K562 (cell line): ENCODE data around the gene PYM1. TPM values are rescaled to one million over a fixed set of nuclear protein-coding genes. Genes with fewer than 3 reads are reported as not detected.

ENCODE experiments used
- ADNP ChIP-seq: fragments of 200-800 bp; sonication (Bioruptor generic); IDR thresholded peaks from 2 replicates; pipeline ENCODE4 v1.6.1; 2016; ENCODE audit warnings: missing genetic modification characterization, missing compliant biosample characterization
- ARHGAP35 ChIP-seq: fragments of 450-650 bp; IDR thresholded peaks from 2 replicates; pipeline ENCODE4 v1.6.1; 2018; ENCODE audit not compliant: partially characterized antibody
- JUND ChIP-seq, 2 experiments: IDR thresholded peaks; 2 replicates in 1 of 2; 3 replicates in 1 of 2; pipeline ENCODE4 v1.6.1; 2011; ENCODE audit warnings: borderline replicate concordance in 2 of 2, low read depth in 2 of 2, low read length in 2 of 2, improper control_type of control experiment in 1 of 2, missing biosample characterization in 1 of 2, missing genetic modification characterization in 1 of 2, missing genetic modification reagents in 1 of 2
- PHB ChIP-seq: fragments of 250-450 bp; sonication (Bioruptor Pico); IDR thresholded peaks from 2 replicates; pipeline ENCODE4 v1.5.0; 2021
- PTRF ChIP-seq: fragments of 450-650 bp; IDR thresholded peaks from 2 replicates; pipeline ENCODE4 v1.6.1; 2016; ENCODE audit warnings: mild to moderate bottlenecking, missing genetic modification characterization, missing compliant biosample characterization
- SAP30 ChIP-seq: fragments of 200-600 bp; sonication (generic); IDR thresholded peaks from 2 replicates; pipeline ENCODE4 v1.6.1; 2012; ENCODE audit warnings: borderline replicate concordance, low read depth, mild to moderate bottlenecking, moderate library complexity, low read length, control low read depth, inconsistent platforms; ENCODE audit not compliant: insufficient read depth, poor library complexity, severe bottlenecking
- SMARCC2 ChIP-seq: fragments of 450-650 bp; IDR thresholded peaks from 2 replicates; pipeline ENCODE4 v1.6.1; 2017; ENCODE audit warnings: antibody characterized with exemption, moderate library complexity, mild to moderate bottlenecking, low read depth
- SMARCE1 ChIP-seq: fragments of 450-650 bp; IDR thresholded peaks from 2 replicates; pipeline ENCODE4 v1.7.1; 2016; ENCODE audit warnings: mild to moderate bottlenecking
- ZNF644 ChIP-seq: fragments of 200-800 bp; sonication (Bioruptor generic); IDR thresholded peaks from 2 replicates; pipeline ENCODE4 v1.6.1; 2016; ENCODE audit warnings: low read depth, missing genetic modification characterization, missing compliant biosample characterization
- ZNF79 ChIP-seq: fragments of 250-450 bp; sonication (Bioruptor Pico); IDR thresholded peaks from 2 replicates; pipeline ENCODE4 v1.4.0; 2020; ENCODE audit warnings: low read depth, mild to moderate bottlenecking, moderate library complexity
- polyA plus RNA-seq, 8 experiments: library from polyadenylated mRNA; depleted of rRNA in 4 of 8; stranded (reverse) in 5 of 8; unstranded in 3 of 8; fragments of >200 nt; fragmentation: Nextera tagmentation in 2 of 8; fragmentation: Illumina TruSeq in 1 of 8; extraction: Ambion mirVana in 2 of 8; extraction: Trizol in 1 of 8; gene quantifications; 2 replicates each; pipeline versions ENCODE4 v1.2.1 to v1.2.3, GENCODE V29; 2011 to 2014; ENCODE audit warnings: inconsistent platforms in 1 of 8, missing spikeins in 1 of 8
- total RNA-seq, 7 experiments: library from RNA; depleted of rRNA in 6 of 7; stranded (reverse); fragments of >200 nt in 6 of 7; fragmentation: Illumina TruSeq in 2 of 7; extraction: Trizol in 2 of 7; gene quantifications; 2 replicates each; pipeline versions ENCODE4 v1.2.1 to v1.2.3, GENCODE V29; 2011 to 2021; ENCODE audit warnings: low replicate concordance in 1 of 7
- TF ChIP-seq, protein P1 (sequence below): fragments of 250-450 bp; sonication (Bioruptor Pico); IDR thresholded peaks from 2 replicates; pipeline ENCODE4 v1.8.0; 2022; ENCODE audit warnings: inconsistent platforms, mild to moderate bottlenecking, moderate library complexity, borderline replicate concordance
- TF ChIP-seq, protein P2 (sequence below): fragments of 250-450 bp; sonication (Bioruptor Pico); IDR thresholded peaks from 2 replicates; pipeline ENCODE4 v1.5.0; 2021
- TF ChIP-seq, protein P3 (sequence below): sonication (generic); formaldehyde crosslinking; IDR thresholded peaks from 2 replicates; pipeline ENCODE4 v1.8.1; 2023; ENCODE audit warnings: missing genetic modification reagents, mild to moderate bottlenecking, borderline replicate concordance
- TF ChIP-seq, protein P4 (sequence below), 3 experiments: fragments of 200-800 bp in 1 of 3; sonication (Bioruptor generic) in 1 of 3; sonication (generic) in 1 of 3; formaldehyde crosslinking in 1 of 3; IDR thresholded peaks; 2 replicates each; pipeline versions ENCODE4 v1.6.1 to v1.8.0; 2016 to 2022; ENCODE audit warnings: mild to moderate bottlenecking in 2 of 3, missing compliant biosample characterization in 2 of 3, missing genetic modification characterization in 2 of 3, missing genetic modification reagents in 1 of 3
- TF ChIP-seq, protein P5 (sequence below), 2 experiments: fragments of 450-650 bp in 1 of 2; sonication (generic) in 1 of 2; formaldehyde crosslinking in 1 of 2; IDR thresholded peaks in 1 of 2; conservative IDR thresholded peaks in 1 of 2; 2 replicates each; pipeline versions ENCODE4 v1.6.1 to v1.8.1; 2016 to 2023; ENCODE audit warnings: mild to moderate bottlenecking in 2 of 2, moderate library complexity in 2 of 2, inconsistent platforms in 1 of 2, missing genetic modification reagents in 1 of 2

Gene PYM1
- total and polyA plus RNA-seq, 9 of the 15 experiments (the other 6 are each of a cell fraction or from before 2014, with no cell fraction given), result 29.0 to 51.3 (median 34.1) TPM

DNA sequence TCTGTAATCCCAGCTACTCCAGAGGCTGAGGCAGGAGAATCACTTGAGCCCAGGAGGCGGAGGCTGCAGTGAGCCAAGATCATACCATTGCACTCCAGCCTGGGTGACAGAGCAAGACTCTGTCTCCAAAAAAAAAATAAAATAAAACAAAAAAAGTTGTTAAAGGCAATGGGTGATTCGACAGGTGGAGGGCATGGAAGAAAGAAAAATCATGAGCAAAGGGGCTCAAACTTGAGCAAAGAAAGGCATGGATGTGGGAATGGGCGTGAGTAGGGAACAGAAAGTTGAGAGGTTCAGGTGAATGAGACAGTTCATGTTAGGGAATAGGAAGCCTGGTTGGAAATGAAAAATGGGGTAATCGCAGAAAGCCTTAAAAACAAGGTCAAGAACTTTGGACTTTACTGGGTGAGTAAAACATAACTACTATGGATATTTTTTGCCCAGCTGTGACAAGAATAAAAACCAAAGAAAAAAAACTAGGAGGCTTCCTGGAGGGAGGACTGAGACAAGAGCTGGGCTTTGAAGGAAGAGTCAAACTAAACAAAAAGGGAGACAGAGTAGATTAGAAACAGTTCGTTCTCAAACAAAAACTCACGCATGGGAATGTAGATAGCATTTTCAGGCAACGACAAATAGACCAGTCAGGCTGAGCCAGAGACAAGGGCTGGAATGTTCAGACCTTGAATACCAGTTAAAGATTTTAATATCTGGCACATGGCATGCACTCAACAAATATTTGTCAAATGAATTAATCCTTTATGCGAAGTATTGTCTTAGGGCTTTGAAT lies 18.8 kb downstream of the PYM1 start (continued):
- TF ChIP-seq, protein P1, sequence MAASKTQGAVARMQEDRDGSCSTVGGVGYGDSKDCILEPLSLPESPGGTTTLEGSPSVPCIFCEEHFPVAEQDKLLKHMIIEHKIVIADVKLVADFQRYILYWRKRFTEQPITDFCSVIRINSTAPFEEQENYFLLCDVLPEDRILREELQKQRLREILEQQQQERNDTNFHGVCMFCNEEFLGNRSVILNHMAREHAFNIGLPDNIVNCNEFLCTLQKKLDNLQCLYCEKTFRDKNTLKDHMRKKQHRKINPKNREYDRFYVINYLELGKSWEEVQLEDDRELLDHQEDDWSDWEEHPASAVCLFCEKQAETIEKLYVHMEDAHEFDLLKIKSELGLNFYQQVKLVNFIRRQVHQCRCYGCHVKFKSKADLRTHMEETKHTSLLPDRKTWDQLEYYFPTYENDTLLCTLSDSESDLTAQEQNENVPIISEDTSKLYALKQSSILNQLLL, result no peak
- TF ChIP-seq PTRF (tag) (no peak), ADNP (no peak), JUND (IDR thresholded peaks at IDR 0.05; ENCODE audit: borderline replicate concordance, low read depth, low read length) (no peak), JUND (tag; IDR thresholded peaks at IDR 0.05; ENCODE audit: borderline replicate concordance, low read depth, low read length) (no peak), SAP30 (no peak), PHB (CRISPR knock-in tag) (no peak), ZNF79 (CRISPR knock-in tag) (no peak), ARHGAP35 (peak; percentile 30), SMARCE1 (no peak), ZNF644 (tag) (no peak), SMARCC2 (no peak)
- TF ChIP-seq, protein P2, sequence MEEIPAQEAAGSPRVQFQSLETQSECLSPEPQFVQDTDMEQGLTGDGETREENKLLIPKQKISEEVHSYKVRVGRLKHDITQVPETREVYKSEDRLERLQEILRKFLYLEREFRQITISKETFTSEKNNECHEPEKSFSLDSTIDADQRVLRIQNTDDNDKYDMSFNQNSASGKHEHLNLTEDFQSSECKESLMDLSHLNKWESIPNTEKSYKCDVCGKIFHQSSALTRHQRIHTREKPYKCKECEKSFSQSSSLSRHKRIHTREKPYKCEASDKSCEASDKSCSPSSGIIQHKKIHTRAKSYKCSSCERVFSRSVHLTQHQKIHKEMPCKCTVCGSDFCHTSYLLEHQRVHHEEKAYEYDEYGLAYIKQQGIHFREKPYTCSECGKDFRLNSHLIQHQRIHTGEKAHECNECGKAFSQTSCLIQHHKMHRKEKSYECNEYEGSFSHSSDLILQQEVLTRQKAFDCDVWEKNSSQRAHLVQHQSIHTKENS (CRISPR knock-in tag), result no peak
- TF ChIP-seq, protein P3, sequence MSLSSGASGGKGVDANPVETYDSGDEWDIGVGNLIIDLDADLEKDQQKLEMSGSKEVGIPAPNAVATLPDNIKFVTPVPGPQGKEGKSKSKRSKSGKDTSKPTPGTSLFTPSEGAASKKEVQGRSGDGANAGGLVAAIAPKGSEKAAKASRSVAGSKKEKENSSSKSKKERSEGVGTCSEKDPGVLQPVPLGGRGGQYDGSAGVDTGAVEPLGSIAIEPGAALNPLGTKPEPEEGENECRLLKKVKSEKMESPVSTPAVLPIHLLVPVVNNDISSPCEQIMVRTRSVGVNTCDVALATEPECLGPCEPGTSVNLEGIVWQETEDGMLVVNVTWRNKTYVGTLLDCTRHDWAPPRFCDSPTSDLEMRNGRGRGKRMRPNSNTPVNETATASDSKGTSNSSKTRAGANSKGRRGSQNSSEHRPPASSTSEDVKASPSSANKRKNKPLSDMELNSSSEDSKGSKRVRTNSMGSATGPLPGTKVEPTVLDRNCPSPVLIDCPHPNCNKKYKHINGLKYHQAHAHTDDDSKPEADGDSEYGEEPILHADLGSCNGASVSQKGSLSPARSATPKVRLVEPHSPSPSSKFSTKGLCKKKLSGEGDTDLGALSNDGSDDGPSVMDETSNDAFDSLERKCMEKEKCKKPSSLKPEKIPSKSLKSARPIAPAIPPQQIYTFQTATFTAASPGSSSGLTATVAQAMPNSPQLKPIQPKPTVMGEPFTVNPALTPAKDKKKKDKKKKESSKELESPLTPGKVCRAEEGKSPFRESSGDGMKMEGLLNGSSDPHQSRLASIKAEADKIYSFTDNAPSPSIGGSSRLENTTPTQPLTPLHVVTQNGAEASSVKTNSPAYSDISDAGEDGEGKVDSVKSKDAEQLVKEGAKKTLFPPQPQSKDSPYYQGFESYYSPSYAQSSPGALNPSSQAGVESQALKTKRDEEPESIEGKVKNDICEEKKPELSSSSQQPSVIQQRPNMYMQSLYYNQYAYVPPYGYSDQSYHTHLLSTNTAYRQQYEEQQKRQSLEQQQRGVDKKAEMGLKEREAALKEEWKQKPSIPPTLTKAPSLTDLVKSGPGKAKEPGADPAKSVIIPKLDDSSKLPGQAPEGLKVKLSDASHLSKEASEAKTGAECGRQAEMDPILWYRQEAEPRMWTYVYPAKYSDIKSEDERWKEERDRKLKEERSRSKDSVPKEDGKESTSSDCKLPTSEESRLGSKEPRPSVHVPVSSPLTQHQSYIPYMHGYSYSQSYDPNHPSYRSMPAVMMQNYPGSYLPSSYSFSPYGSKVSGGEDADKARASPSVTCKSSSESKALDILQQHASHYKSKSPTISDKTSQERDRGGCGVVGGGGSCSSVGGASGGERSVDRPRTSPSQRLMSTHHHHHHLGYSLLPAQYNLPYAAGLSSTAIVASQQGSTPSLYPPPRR (CRISPR knock-in tag), result no peak
- TF ChIP-seq, protein P4, sequence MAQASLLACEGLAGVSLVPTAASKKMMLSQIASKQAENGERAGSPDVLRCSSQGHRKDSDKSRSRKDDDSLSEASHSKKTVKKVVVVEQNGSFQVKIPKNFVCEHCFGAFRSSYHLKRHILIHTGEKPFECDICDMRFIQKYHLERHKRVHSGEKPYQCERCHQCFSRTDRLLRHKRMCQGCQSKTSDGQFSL (CRISPR knock-in tag; IDR thresholded peaks at IDR 0.05), result no peak
- TF ChIP-seq, protein P4 (tag; IDR thresholded peaks at IDR 0.05), result no peak
- TF ChIP-seq, protein P5, sequence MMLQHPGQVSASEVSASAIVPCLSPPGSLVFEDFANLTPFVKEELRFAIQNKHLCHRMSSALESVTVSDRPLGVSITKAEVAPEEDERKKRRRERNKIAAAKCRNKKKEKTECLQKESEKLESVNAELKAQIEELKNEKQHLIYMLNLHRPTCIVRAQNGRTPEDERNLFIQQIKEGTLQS (IDR thresholded peaks at IDR 0.05), result no peak
- TF ChIP-seq, protein P5 (CRISPR knock-in tag; conservative IDR thresholded peaks at IDR 0.05), result no peak
